ENCODE data around the gene LRRTM4. TPM values are rescaled to one million over a fixed set of nuclear protein-coding genes. Genes with fewer than 3 reads are reported as not detected.

Gene LRRTM4
- total RNA-seq, 4 donors from 2014 or later: not detected

- Histone ChIP-seq H3K27me3 (no peaks in the 10 kb centered on the region), H3K36me3 (no peaks in the 10 kb centered on the region), H3K9me3 (no peaks in the 10 kb centered on the region), H3K4me3 (no peak overlapping the region), H3K27ac (no peak overlapping the region), H3K4me1 (no peaks in the 10 kb centered on the region)
- DNase-seq: no peak
- TF ChIP-seq CTCF (IDR thresholded peaks at IDR 0.05) (no peak), POLR2A (IDR thresholded peaks at IDR 0.05) (no peak)
These were observed 762.4 kb downstream of the LRRTM4 start for GRCh38 chr2:76759634-76760366.

DNA sequence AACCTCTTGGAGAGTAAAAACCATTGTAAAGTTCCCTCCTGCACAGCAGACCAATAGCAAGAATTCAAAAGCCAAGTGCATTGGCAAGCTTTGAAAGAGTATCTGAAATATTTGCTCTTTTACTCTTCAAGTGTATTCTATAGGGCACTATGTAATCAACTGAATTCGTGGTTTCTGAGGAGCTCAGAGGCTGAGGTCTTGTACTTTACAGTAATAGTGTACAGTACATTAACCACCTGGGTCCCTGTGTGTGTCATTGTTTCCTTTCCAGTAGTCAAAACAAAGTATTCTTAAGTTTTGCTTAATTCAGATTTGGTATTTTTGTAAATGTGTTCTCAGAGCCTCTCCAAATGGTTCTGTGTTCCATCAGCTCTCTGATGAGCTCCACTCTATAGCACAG lies 769.7 kb downstream of the LRRTM4 start:
- no peak overlapping the region for H3K4me3 ChIP-seq
- no peak for DNase-seq
- H3K27ac ChIP-seq: no peak overlapping the region
- H3K4me1 ChIP-seq: no peaks in the 10 kb centered on the region
- H3K36me3 ChIP-seq: no peaks in the 10 kb centered on the region
- H3K27me3 ChIP-seq: no peaks in the 10 kb centered on the region
- H3K9me3 ChIP-seq: no peaks in the 10 kb centered on the region
- TF ChIP-seq CTCF (IDR thresholded peaks at IDR 0.05) (no peak), POLR2A (IDR thresholded peaks at IDR 0.05) (no peak)

DNA sequence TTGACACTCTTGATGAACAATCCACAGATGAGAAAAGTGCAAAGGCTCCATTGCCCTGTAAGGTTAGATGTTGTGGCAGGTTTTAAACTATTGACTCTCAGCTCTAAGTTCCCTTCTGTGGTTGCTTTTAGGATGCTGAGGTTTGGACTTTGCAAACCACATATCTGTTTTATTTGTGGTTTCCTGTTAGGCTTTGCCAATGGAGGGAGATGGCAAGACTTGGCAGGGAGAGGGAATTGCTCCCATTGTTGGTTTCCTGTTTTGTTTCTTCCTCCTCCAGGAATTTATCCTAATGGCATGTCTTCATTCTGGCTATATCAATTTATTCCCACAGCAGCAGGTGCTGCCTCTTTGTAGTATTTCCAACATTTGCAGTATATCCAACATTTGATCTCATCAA lies 772.3 kb downstream of the LRRTM4 start:
- H3K4me1 ChIP-seq: no peaks in the 10 kb centered on the region
- H3K36me3 ChIP-seq: no peaks in the 10 kb centered on the region
- H3K9me3 ChIP-seq: no peaks in the 10 kb centered on the region
- TF ChIP-seq CTCF (IDR thresholded peaks at IDR 0.05) (no peak), POLR2A (IDR thresholded peaks at IDR 0.05) (no peak)
- DNase-seq: no peak
- H3K27me3 ChIP-seq: no peaks in the 10 kb centered on the region
- no peak overlapping the region for H3K27ac ChIP-seq
- H3K4me3 ChIP-seq: no peak overlapping the region

DNA sequence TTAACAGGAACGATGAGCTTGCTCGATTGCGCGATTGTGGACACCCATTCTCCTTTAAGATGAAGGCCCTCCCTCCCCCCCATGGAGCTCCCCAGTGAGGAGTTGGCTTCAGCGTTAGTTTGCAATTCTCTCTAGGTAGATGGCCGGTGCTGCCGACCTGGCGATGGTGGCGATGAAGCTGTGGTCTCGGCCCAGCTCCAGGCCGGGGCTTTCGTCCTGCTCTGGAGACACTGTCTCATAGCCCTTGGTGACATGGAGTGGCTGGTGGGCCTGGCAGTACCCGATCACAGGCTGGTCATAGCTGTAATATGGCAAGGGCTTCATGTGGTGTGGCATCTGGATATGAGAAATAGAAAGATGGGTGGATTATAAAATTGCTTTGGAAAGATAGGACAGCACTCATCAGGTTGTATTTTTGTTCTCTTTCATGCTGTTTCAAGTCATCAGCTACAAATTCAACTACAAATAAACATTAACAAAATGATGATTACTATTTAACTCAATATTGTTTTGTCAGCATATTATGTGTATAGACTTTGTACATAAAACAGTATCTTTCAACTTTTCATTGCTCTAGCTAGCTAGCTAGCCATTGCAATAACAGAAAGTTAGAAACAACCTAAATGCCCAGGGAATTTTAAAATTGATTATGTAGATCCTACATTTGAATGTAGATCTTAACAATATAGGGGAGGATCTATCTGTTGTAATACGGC lies 773.4 kb downstream of the LRRTM4 start:
- TF ChIP-seq CTCF (IDR thresholded peaks at IDR 0.05): no peak
- TF ChIP-seq POLR2A (IDR thresholded peaks at IDR 0.05): no peak
- Histone ChIP-seq H3K4me3 (no peak overlapping the region), H3K36me3 (no peaks in the 10 kb centered on the region), H3K9me3 (no peaks in the 10 kb centered on the region), H3K4me1 (no peaks in the 10 kb centered on the region), H3K27ac (no peak overlapping the region), H3K27me3 (no peaks in the 10 kb centered on the region)
- no peak for DNase-seq

GRCh38 chr2:76745605-76746004 lies 776.6 kb downstream of the LRRTM4 start:
- H3K9me3 ChIP-seq: no peaks in the 10 kb centered on the region
- H3K27ac ChIP-seq: no peak overlapping the region
- no peaks in the 10 kb centered on the region for H3K4me1 ChIP-seq
- TF ChIP-seq CTCF (IDR thresholded peaks at IDR 0.05) (no peak), POLR2A (IDR thresholded peaks at IDR 0.05) (no peak)
- DNase-seq: no peak
- no peak overlapping the region for H3K4me3 ChIP-seq
- no peaks in the 10 kb centered on the region for H3K36me3 ChIP-seq
- H3K27me3 ChIP-seq: no peaks in the 10 kb centered on the region
